Loucy (cell line): ENCODE results near the gene FAM53B.

Experiments used
- EZH2phosphoT487 ChIP-seq: fragments of 200-600 bp; IDR thresholded peaks from 2 replicates; pipeline ENCODE4 v1.6.1; 2018; ENCODE audit warnings: antibody characterized with exemption, mild to moderate bottlenecking, moderate library complexity, borderline replicate concordance
- TF ChIP-seq, protein P1 (sequence below): fragments of 200-600 bp; sonication (generic); conservative IDR thresholded peaks from 2 replicates; pipeline ENCODE4 v1.5.1; 2014; ENCODE audit warnings: mild to moderate bottlenecking, antibody characterized with exemption, low read length

DNA sequence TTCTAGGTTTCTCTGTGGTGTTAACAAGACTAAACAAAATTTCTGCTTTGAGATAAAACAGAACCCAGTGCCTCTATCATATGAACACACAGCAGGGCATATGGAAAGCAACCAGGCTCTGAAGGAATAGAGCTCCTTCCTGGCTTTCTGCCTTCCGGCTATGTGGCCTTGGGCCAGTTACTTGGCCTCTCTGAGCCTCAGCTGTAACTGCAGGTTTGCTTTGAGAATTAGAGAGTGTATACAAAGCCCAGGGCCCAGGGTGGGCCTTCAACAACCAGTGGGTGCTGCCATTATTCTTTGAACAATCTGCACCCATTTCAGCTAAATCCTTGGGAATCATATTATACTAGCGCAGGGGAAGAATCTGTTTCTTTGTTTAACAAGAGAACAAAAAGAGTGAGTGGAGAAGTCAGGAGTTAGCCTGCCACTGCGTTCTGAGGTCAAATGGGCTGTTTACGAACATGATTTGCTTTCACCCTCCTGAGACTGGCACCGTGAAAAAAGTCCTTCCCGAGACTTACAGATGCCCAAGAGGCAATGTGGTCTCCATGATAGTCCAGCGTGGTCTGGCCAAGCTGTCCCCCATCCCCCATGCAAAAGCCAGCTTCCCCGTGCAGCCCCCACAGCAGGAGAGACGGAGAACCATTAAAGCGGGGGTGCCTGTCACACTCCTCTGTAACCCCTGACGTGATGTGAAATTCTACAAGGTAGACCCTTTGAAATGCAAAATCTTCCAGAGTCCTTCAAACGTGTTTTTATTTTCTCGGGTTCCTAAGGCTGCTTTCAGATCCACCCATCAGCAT lies 4.9 kb downstream of the FAM53B start:
- TF ChIP-seq EZH2phosphoT487, result no peak
- TF ChIP-seq, protein P1, sequence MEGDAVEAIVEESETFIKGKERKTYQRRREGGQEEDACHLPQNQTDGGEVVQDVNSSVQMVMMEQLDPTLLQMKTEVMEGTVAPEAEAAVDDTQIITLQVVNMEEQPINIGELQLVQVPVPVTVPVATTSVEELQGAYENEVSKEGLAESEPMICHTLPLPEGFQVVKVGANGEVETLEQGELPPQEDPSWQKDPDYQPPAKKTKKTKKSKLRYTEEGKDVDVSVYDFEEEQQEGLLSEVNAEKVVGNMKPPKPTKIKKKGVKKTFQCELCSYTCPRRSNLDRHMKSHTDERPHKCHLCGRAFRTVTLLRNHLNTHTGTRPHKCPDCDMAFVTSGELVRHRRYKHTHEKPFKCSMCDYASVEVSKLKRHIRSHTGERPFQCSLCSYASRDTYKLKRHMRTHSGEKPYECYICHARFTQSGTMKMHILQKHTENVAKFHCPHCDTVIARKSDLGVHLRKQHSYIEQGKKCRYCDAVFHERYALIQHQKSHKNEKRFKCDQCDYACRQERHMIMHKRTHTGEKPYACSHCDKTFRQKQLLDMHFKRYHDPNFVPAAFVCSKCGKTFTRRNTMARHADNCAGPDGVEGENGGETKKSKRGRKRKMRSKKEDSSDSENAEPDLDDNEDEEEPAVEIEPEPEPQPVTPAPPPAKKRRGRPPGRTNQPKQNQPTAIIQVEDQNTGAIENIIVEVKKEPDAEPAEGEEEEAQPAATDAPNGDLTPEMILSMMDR, result no peak
